ENCODE measurements around the gene BAZ2A. TPM values are rescaled to one million over a fixed set of nuclear protein-coding genes. Genes with fewer than 3 reads are reported as not detected.

Gene BAZ2A
- total RNA-seq, 1 experiment from 2014 or later: 115 TPM

GRCh38 chr12:56645717-56646446 lies 15.8 kb upstream of the BAZ2A start, which contains the start of gene ATP5F1B:
Gene ATP5F1B, minus strand, starts transcription at chr12:56645984. Its CDS starts 21 bp downstream, at chr12:56645963.
- Histone ChIP-seq H4K20me1 (ENCODE audit: insufficient read depth) (peaks cover 30% of the 10 kb centered on the region), H3K4me3 (peak within 1 kb of the TSS; percentile 94), H3K4me1 (replicated peaks; ENCODE audit: insufficient read depth) (peaks cover 18% of the 10 kb centered on the region), H3K9me2 (ENCODE audit: insufficient read depth) (no peaks in the 10 kb centered on the region), H3K27ac (peak within 1 kb of the TSS; percentile 61), H2AFZ (peak within 1 kb of the TSS; percentile 77), H3K79me2 (ENCODE audit: low read depth) (peaks cover 44% of the 10 kb centered on the region), H3K9me3 (ENCODE audit: insufficient read depth, low read depth) (no peaks in the 10 kb centered on the region), H3F3A (ENCODE audit: insufficient read depth, low read depth) (peaks cover 30% of the 10 kb centered on the region), H3K4me2 (peak within 1 kb of the TSS; percentile 89), H3K27me3 (ENCODE audit: insufficient read depth, low read depth) (no peaks in the 10 kb centered on the region), H3K36me3 (ENCODE audit: low read depth) (peaks cover 31% of the 10 kb centered on the region)
- POLR2A ChIA-PET (ENCODE audit: unreplicated experiment): interaction anchor here (0.6 to 0.7 kb wide), 3 partner anchors 9 to 40 kb away, joined by 3 read pairs; no protein-coding TSS in a partner anchor
- CTCF ChIA-PET: interaction anchor here (0.9 kb wide), 1 partner anchor 9 kb away, joined by 5 read pairs; no protein-coding TSS in a partner anchor
- TF ChIP-seq EZH2 (IDR thresholded peaks at IDR 0.05; ENCODE audit: low read depth) (no peak), CTCF (conservative IDR thresholded peaks at IDR 0.05) (no peak)
- no TSS peak for BruUV-seq (replicated peaks)
- intact Hi-C loops (cut with micrococcal nuclease; ENCODE audit: unreplicated experiment): loop anchor here (1.0 to 2.0 kb wide), 2 partner anchors 14 to 43 kb away; partner anchors contain the start of gene PTGES3
- DNase-seq: peak; percentile 94 to 99

- POLR2A ChIA-PET (ENCODE audit: unreplicated experiment): interaction anchor here (0.6 to 0.7 kb wide), 3 partner anchors 9 to 40 kb away, joined by 3 read pairs; no protein-coding TSS in a partner anchor
- H3K9me3 ChIP-seq (ENCODE audit: insufficient read depth, low read depth): no peaks in the 10 kb centered on the region
- H3K9me2 ChIP-seq (ENCODE audit: insufficient read depth): no peaks in the 10 kb centered on the region
- peaks cover 48% of the 10 kb centered on the region for H3K79me2 ChIP-seq (ENCODE audit: low read depth)
- H3K27ac ChIP-seq: peak overlapping the region; percentile 36
- no peak for DNase-seq
- peaks cover 34% of the 10 kb centered on the region for H3K36me3 ChIP-seq (ENCODE audit: low read depth)
- no peak for TF ChIP-seq EZH2 (IDR thresholded peaks at IDR 0.05; ENCODE audit: low read depth)
- no peak for TF ChIP-seq CTCF (conservative IDR thresholded peaks at IDR 0.05)
- intact Hi-C loops (cut with micrococcal nuclease; ENCODE audit: unreplicated experiment): no loop called here
- H3K27me3 ChIP-seq (ENCODE audit: insufficient read depth, low read depth): no peaks in the 10 kb centered on the region
- H3K4me3 ChIP-seq: peak overlapping the region; percentile 94
- peaks cover 18% of the 10 kb centered on the region for H3K4me1 ChIP-seq (replicated peaks; ENCODE audit: insufficient read depth)
- CTCF ChIA-PET: interaction anchor here (0.9 kb wide), 1 partner anchor 9 kb away, joined by 5 read pairs; no protein-coding TSS in a partner anchor
- H2AFZ ChIP-seq: peak overlapping the region; percentile 77
- peaks cover 35% of the 10 kb centered on the region for H4K20me1 ChIP-seq (ENCODE audit: insufficient read depth)
- TSS peak; percentile 61 for BruUV-seq (replicated peaks)
- peaks cover 36% of the 10 kb centered on the region for H3F3A ChIP-seq (ENCODE audit: insufficient read depth, low read depth)
- H3K4me2 ChIP-seq: peak overlapping the region; percentile 89
Observed at GRCh38 chr12:56645201-56645716, 15.1 kb upstream of the BAZ2A start.

GRCh38 chr12:56644654-56645053 lies 14.5 kb upstream of the BAZ2A start:
- Histone ChIP-seq H3K9me3 (ENCODE audit: insufficient read depth, low read depth) (no peaks in the 10 kb centered on the region), H3K4me3 (peak overlapping the region; percentile 94), H3K27ac (no peak overlapping the region), H3K27me3 (ENCODE audit: insufficient read depth, low read depth) (no peaks in the 10 kb centered on the region), H4K20me1 (ENCODE audit: insufficient read depth) (peaks cover 36% of the 10 kb centered on the region), H3K36me3 (ENCODE audit: low read depth) (peaks cover 37% of the 10 kb centered on the region), H3K9me2 (ENCODE audit: insufficient read depth) (no peaks in the 10 kb centered on the region), H3K79me2 (ENCODE audit: low read depth) (peaks cover 49% of the 10 kb centered on the region), H3F3A (ENCODE audit: insufficient read depth, low read depth) (peaks cover 42% of the 10 kb centered on the region), H3K4me2 (peak overlapping the region; percentile 89), H3K4me1 (replicated peaks; ENCODE audit: insufficient read depth) (peaks cover 18% of the 10 kb centered on the region), H2AFZ (no peak overlapping the region)
- BruUV-seq (replicated peaks): no TSS peak
- TF ChIP-seq EZH2 (IDR thresholded peaks at IDR 0.05; ENCODE audit: low read depth) (no peak), CTCF (conservative IDR thresholded peaks at IDR 0.05) (no peak)
- ChIA-PET CTCF (no interaction called here), POLR2A (ENCODE audit: unreplicated experiment) (no interaction called here)
- no peak for DNase-seq
- intact Hi-C loops (cut with micrococcal nuclease; ENCODE audit: unreplicated experiment): no loop called here
